ENCODE results near the gene AMBP.

AMBP gene

GRCh38 chr9:114078021-114078780 lies at the start of gene AMBP:
AMBP (minus strand) TSS chr9:114078300; CDS start chr9:114078209, 91 bp downstream.
- DNase-seq (ENCODE audit: low spot score) = no peak

GRCh38 chr9:114126247-114127060 lies 48.4 kb upstream of the AMBP start:
- DNase-seq (ENCODE audit: low spot score) = no peak

- no peak for DNase-seq (ENCODE audit: low spot score)
Measured at GRCh38 chr9:114125476-114126013, 47.4 kb upstream of the AMBP start.

- no peak for DNase-seq (ENCODE audit: low spot score)
Measured at GRCh38 chr9:114124666-114125475, 46.8 kb upstream of the AMBP start.

- no peak for DNase-seq (ENCODE audit: low spot score)
Measured at GRCh38 chr9:114124138-114124537, 46.0 kb upstream of the AMBP start.

- DNase-seq (ENCODE audit: low spot score) = no peak
Measured at GRCh38 chr9:114123031-114123977, 45.2 kb upstream of the AMBP start.

- no peak for DNase-seq (ENCODE audit: low spot score)
Measured at GRCh38 chr9:114122136-114123027, 44.3 kb upstream of the AMBP start.

- no peak for DNase-seq (ENCODE audit: low spot score)
Measured at GRCh38 chr9:114121227-114122135, 43.4 kb upstream of the AMBP start.

- DNase-seq (ENCODE audit: low spot score) = no peak
Measured at GRCh38 chr9:114120192-114121014, 42.3 kb upstream of the AMBP start.

GRCh38 chr9:114119242-114120191 lies 41.4 kb upstream of the AMBP start:
- DNase-seq (ENCODE audit: low spot score) = no peak

GRCh38 chr9:114117996-114118830 lies 40.1 kb upstream of the AMBP start:
- DNase-seq (ENCODE audit: low spot score) = no peak

- DNase-seq (ENCODE audit: low spot score) = no peak
Measured at GRCh38 chr9:114117614-114117995, 39.5 kb upstream of the AMBP start.

- no peak for DNase-seq (ENCODE audit: low spot score)
Measured at GRCh38 chr9:114116126-114116747, 38.1 kb upstream of the AMBP start.

GRCh38 chr9:114115654-114116125 lies 37.6 kb upstream of the AMBP start:
- no peak for DNase-seq (ENCODE audit: low spot score)

- DNase-seq (ENCODE audit: low spot score) = no peak
Measured at GRCh38 chr9:114114364-114114763, 36.3 kb upstream of the AMBP start.
